ENCODE measurements around the gene SERINC3. TPM values are rescaled to one million over a fixed set of nuclear protein-coding genes. Genes with fewer than 3 reads are reported as not detected.
A peak's percentile ranks its signal among the peaks of the same experiment; 100 is the strongest.

SERINC3 gene
- total RNA-seq, 1 donor from 2014 or later = 44.9 TPM

GRCh38 chr20:44537993-44538392 lies 16.1 kb upstream of the SERINC3 start:
- no peaks in the 10 kb centered on the region for H3K27me3 ChIP-seq (ENCODE audit: control insufficient read depth in 3 of 3, insufficient read depth in 3 of 3, low read length in 3 of 3)
- H3K4me3 ChIP-seq (ENCODE audit: low read length in 3 of 3) = no peak overlapping the region
- no peak overlapping the region for H3K27ac ChIP-seq (ENCODE audit: low read depth, low read length)
- peaks cover 0 to 4% (median 3%) of the 10 kb centered on the region in 3 donors for H3K4me1 ChIP-seq (ENCODE audit: control insufficient read depth in 3 of 3, insufficient read depth in 3 of 3, low read length in 3 of 3)
- H3K9me3 ChIP-seq (ENCODE audit: control insufficient read depth in 3 of 3, low read length in 3 of 3) = no peaks in the 10 kb centered on the region
- H3K9ac ChIP-seq (ENCODE audit: low read depth in 1 of 3, low read length in 3 of 3) = no peak overlapping the region
- no peaks in the 10 kb centered on the region for H3K36me3 ChIP-seq (ENCODE audit: control insufficient read depth in 3 of 3, insufficient read depth in 3 of 3, low read length in 3 of 3)

GRCh38 chr20:44536175-44536574 lies 14.3 kb upstream of the SERINC3 start:
- Histone ChIP-seq H3K36me3 (ENCODE audit: control insufficient read depth in 3 of 3, insufficient read depth in 3 of 3, low read length in 3 of 3) (no peaks in the 10 kb centered on the region), H3K4me1 (ENCODE audit: control insufficient read depth in 3 of 3, insufficient read depth in 3 of 3, low read length in 3 of 3) (peaks cover 6 to 19% (median 14%) of the 10 kb centered on the region in 3 donors), H3K9ac (ENCODE audit: low read depth in 1 of 3, low read length in 3 of 3) (no peak overlapping the region), H3K9me3 (ENCODE audit: control insufficient read depth in 3 of 3, low read length in 3 of 3) (no peaks in the 10 kb centered on the region), H3K4me3 (ENCODE audit: low read length in 3 of 3) (no peak overlapping the region), H3K27ac (ENCODE audit: low read depth, low read length) (no peak overlapping the region), H3K27me3 (ENCODE audit: control insufficient read depth in 3 of 3, insufficient read depth in 3 of 3, low read length in 3 of 3) (no peaks in the 10 kb centered on the region)

GRCh38 chr20:44533928-44534327 lies 12.1 kb upstream of the SERINC3 start:
- H3K4me3 ChIP-seq (ENCODE audit: low read length in 3 of 3) = no peak overlapping the region
- no peaks in the 10 kb centered on the region for H3K36me3 ChIP-seq (ENCODE audit: control insufficient read depth in 3 of 3, insufficient read depth in 3 of 3, low read length in 3 of 3)
- no peak overlapping the region for H3K9ac ChIP-seq (ENCODE audit: low read depth in 1 of 3, low read length in 3 of 3)
- H3K4me1 ChIP-seq (ENCODE audit: control insufficient read depth in 3 of 3, insufficient read depth in 3 of 3, low read length in 3 of 3) = peaks cover 5 to 15% (median 14%) of the 10 kb centered on the region in 3 donors
- H3K27me3 ChIP-seq (ENCODE audit: control insufficient read depth in 3 of 3, insufficient read depth in 3 of 3, low read length in 3 of 3) = no peaks in the 10 kb centered on the region
- H3K9me3 ChIP-seq (ENCODE audit: control insufficient read depth in 3 of 3, low read length in 3 of 3) = no peaks in the 10 kb centered on the region
- no peak overlapping the region for H3K27ac ChIP-seq (ENCODE audit: low read depth, low read length)

- H3K9ac ChIP-seq (ENCODE audit: low read depth in 1 of 3, low read length in 3 of 3) = peak overlapping the region in 1 of 3 donors; percentile 79
- H3K27ac ChIP-seq (ENCODE audit: low read depth, low read length) = no peak overlapping the region
- peak overlapping the region in 2 of 3 donors; percentile 80 to 83 for H3K4me3 ChIP-seq (ENCODE audit: low read length in 3 of 3)
- no peaks in the 10 kb centered on the region for H3K36me3 ChIP-seq (ENCODE audit: control insufficient read depth in 3 of 3, insufficient read depth in 3 of 3, low read length in 3 of 3)
- H3K4me1 ChIP-seq (ENCODE audit: control insufficient read depth in 3 of 3, insufficient read depth in 3 of 3, low read length in 3 of 3) = peaks cover 5 to 15% (median 14%) of the 10 kb centered on the region in 3 donors
- H3K27me3 ChIP-seq (ENCODE audit: control insufficient read depth in 3 of 3, insufficient read depth in 3 of 3, low read length in 3 of 3) = no peaks in the 10 kb centered on the region
- no peaks in the 10 kb centered on the region for H3K9me3 ChIP-seq (ENCODE audit: control insufficient read depth in 3 of 3, low read length in 3 of 3)
Measured at GRCh38 chr20:44532981-44533331, 11.1 kb upstream of the SERINC3 start.

- Histone ChIP-seq H3K9me3 (ENCODE audit: control insufficient read depth in 3 of 3, low read length in 3 of 3) (no peaks in the 10 kb centered on the region), H3K4me3 (ENCODE audit: low read length in 3 of 3) (peak overlapping the region; percentile 80 to 94 (median 83)), H3K4me1 (ENCODE audit: control insufficient read depth in 3 of 3, insufficient read depth in 3 of 3, low read length in 3 of 3) (peaks cover 5 to 15% (median 14%) of the 10 kb centered on the region in 3 donors), H3K9ac (ENCODE audit: low read depth in 1 of 3, low read length in 3 of 3) (peak overlapping the region; percentile 79 to 90 (median 79)), H3K36me3 (ENCODE audit: control insufficient read depth in 3 of 3, insufficient read depth in 3 of 3, low read length in 3 of 3) (no peaks in the 10 kb centered on the region), H3K27ac (ENCODE audit: low read depth, low read length) (no peak overlapping the region), H3K27me3 (ENCODE audit: control insufficient read depth in 3 of 3, insufficient read depth in 3 of 3, low read length in 3 of 3) (no peaks in the 10 kb centered on the region)
Measured at GRCh38 chr20:44532259-44532980, 10.6 kb upstream of the SERINC3 start.

GRCh38 chr20:44528309-44528708 lies 6.4 kb upstream of the SERINC3 start:
- peaks cover 5 to 15% (median 14%) of the 10 kb centered on the region in 3 donors for H3K4me1 ChIP-seq (ENCODE audit: control insufficient read depth in 3 of 3, insufficient read depth in 3 of 3, low read length in 3 of 3)
- H3K9me3 ChIP-seq (ENCODE audit: control insufficient read depth in 3 of 3, low read length in 3 of 3) = no peaks in the 10 kb centered on the region
- H3K27me3 ChIP-seq (ENCODE audit: control insufficient read depth in 3 of 3, insufficient read depth in 3 of 3, low read length in 3 of 3) = no peaks in the 10 kb centered on the region
- no peaks in the 10 kb centered on the region for H3K36me3 ChIP-seq (ENCODE audit: control insufficient read depth in 3 of 3, insufficient read depth in 3 of 3, low read length in 3 of 3)
- no peak overlapping the region for H3K27ac ChIP-seq (ENCODE audit: low read depth, low read length)
- no peak overlapping the region for H3K9ac ChIP-seq (ENCODE audit: low read depth in 1 of 3, low read length in 3 of 3)
- H3K4me3 ChIP-seq (ENCODE audit: low read length in 3 of 3) = no peak overlapping the region

GRCh38 chr20:44527716-44528199 lies 5.9 kb upstream of the SERINC3 start:
- Histone ChIP-seq H3K27ac (ENCODE audit: low read depth, low read length) (no peak overlapping the region), H3K36me3 (ENCODE audit: control insufficient read depth in 3 of 3, insufficient read depth in 3 of 3, low read length in 3 of 3) (no peaks in the 10 kb centered on the region), H3K27me3 (ENCODE audit: control insufficient read depth in 3 of 3, insufficient read depth in 3 of 3, low read length in 3 of 3) (no peaks in the 10 kb centered on the region), H3K9ac (ENCODE audit: low read depth in 1 of 3, low read length in 3 of 3) (no peak overlapping the region), H3K4me3 (ENCODE audit: low read length in 3 of 3) (no peak overlapping the region), H3K9me3 (ENCODE audit: control insufficient read depth in 3 of 3, low read length in 3 of 3) (no peaks in the 10 kb centered on the region), H3K4me1 (ENCODE audit: control insufficient read depth in 3 of 3, insufficient read depth in 3 of 3, low read length in 3 of 3) (peaks cover 5 to 15% (median 12%) of the 10 kb centered on the region in 3 donors)

GRCh38 chr20:44526129-44526528 lies 4.3 kb upstream of the SERINC3 start:
- H3K4me1 ChIP-seq (ENCODE audit: control insufficient read depth in 3 of 3, insufficient read depth in 3 of 3, low read length in 3 of 3) = peaks cover 3 to 11% (median 6%) of the 10 kb centered on the region in 3 donors
- no peaks in the 10 kb centered on the region for H3K9me3 ChIP-seq (ENCODE audit: control insufficient read depth in 3 of 3, low read length in 3 of 3)
- no peak overlapping the region for H3K9ac ChIP-seq (ENCODE audit: low read depth in 1 of 3, low read length in 3 of 3)
- H3K27ac ChIP-seq (ENCODE audit: low read depth, low read length) = no peak overlapping the region
- H3K36me3 ChIP-seq (ENCODE audit: control insufficient read depth in 3 of 3, insufficient read depth in 3 of 3, low read length in 3 of 3) = peaks cover 0 to 3% (median 0%) of the 10 kb centered on the region in 3 donors
- no peaks in the 10 kb centered on the region for H3K27me3 ChIP-seq (ENCODE audit: control insufficient read depth in 3 of 3, insufficient read depth in 3 of 3, low read length in 3 of 3)
- no peak overlapping the region for H3K4me3 ChIP-seq (ENCODE audit: low read length in 3 of 3)

GRCh38 chr20:44523746-44524145 lies 1.9 kb upstream of the SERINC3 start:
- Histone ChIP-seq H3K4me1 (ENCODE audit: control insufficient read depth in 3 of 3, insufficient read depth in 3 of 3, low read length in 3 of 3) (peaks cover 22 to 29% (median 25%) of the 10 kb centered on the region in 3 donors), H3K9ac (ENCODE audit: low read depth in 1 of 3, low read length in 3 of 3) (no peak overlapping the region), H3K9me3 (ENCODE audit: control insufficient read depth in 3 of 3, low read length in 3 of 3) (no peaks in the 10 kb centered on the region), H3K4me3 (ENCODE audit: low read length in 3 of 3) (no peak overlapping the region), H3K27ac (ENCODE audit: low read depth, low read length) (no peak overlapping the region), H3K36me3 (ENCODE audit: control insufficient read depth in 3 of 3, insufficient read depth in 3 of 3, low read length in 3 of 3) (peaks cover 0 to 3% (median 0%) of the 10 kb centered on the region in 3 donors), H3K27me3 (ENCODE audit: control insufficient read depth in 3 of 3, insufficient read depth in 3 of 3, low read length in 3 of 3) (no peaks in the 10 kb centered on the region)

GRCh38 chr20:44522841-44523240 lies 971 bp upstream of the SERINC3 start:
- Histone ChIP-seq H3K4me1 (ENCODE audit: control insufficient read depth in 3 of 3, insufficient read depth in 3 of 3, low read length in 3 of 3) (peaks cover 24 to 32% (median 30%) of the 10 kb centered on the region in 3 donors), H3K4me3 (ENCODE audit: low read length in 3 of 3) (no peak overlapping the region), H3K9me3 (ENCODE audit: control insufficient read depth in 3 of 3, low read length in 3 of 3) (no peaks in the 10 kb centered on the region), H3K36me3 (ENCODE audit: control insufficient read depth in 3 of 3, insufficient read depth in 3 of 3, low read length in 3 of 3) (peaks cover 0 to 3% (median 0%) of the 10 kb centered on the region in 3 donors), H3K27ac (ENCODE audit: low read depth, low read length) (no peak overlapping the region), H3K27me3 (ENCODE audit: control insufficient read depth in 3 of 3, insufficient read depth in 3 of 3, low read length in 3 of 3) (no peaks in the 10 kb centered on the region), H3K9ac (ENCODE audit: low read depth in 1 of 3, low read length in 3 of 3) (no peak overlapping the region)
